ENCODE results near the gene STRN3. TPM values are rescaled to one million over a fixed set of nuclear protein-coding genes. Genes with fewer than 3 reads are reported as not detected.

The STRN3 gene
- total RNA-seq, 1 donor from 2014 or later = 58.1 TPM

DNA sequence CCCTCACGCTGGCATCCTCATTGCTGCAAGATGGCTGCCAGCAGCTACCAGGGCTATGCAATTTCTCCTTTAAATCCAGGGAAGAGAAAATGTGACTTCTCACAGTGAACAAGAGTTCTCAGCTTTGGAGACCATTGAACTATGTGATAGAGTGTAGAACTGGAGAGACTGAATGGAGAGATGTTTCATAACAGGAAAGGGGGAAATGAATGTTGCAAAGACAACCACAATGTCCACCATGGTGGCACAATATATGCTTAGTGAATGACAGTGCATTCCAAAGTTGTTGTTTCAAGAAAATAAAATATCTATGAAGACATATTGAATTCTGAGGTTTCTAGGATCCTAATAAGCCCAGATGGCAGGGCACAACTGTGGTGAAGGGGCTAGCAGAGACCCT lies 165.0 kb downstream of the STRN3 start:
- H3K9me3 Mint-ChIP-seq (ENCODE audit: unreplicated experiment) = peaks cover 3% of the 10 kb centered on the region
- no peak overlapping the region for H3K27ac Mint-ChIP-seq (ENCODE audit: unreplicated experiment)
- H3K4me1 Mint-ChIP-seq (ENCODE audit: low read depth, unreplicated experiment) = no peaks in the 10 kb centered on the region
- no peak overlapping the region for H3K4me3 Mint-ChIP-seq (ENCODE audit: unreplicated experiment)
- no peaks in the 10 kb centered on the region for H3K36me3 Mint-ChIP-seq (ENCODE audit: unreplicated experiment)
- TF ChIP-seq, protein P1, sequence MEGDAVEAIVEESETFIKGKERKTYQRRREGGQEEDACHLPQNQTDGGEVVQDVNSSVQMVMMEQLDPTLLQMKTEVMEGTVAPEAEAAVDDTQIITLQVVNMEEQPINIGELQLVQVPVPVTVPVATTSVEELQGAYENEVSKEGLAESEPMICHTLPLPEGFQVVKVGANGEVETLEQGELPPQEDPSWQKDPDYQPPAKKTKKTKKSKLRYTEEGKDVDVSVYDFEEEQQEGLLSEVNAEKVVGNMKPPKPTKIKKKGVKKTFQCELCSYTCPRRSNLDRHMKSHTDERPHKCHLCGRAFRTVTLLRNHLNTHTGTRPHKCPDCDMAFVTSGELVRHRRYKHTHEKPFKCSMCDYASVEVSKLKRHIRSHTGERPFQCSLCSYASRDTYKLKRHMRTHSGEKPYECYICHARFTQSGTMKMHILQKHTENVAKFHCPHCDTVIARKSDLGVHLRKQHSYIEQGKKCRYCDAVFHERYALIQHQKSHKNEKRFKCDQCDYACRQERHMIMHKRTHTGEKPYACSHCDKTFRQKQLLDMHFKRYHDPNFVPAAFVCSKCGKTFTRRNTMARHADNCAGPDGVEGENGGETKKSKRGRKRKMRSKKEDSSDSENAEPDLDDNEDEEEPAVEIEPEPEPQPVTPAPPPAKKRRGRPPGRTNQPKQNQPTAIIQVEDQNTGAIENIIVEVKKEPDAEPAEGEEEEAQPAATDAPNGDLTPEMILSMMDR (IDR thresholded peaks at IDR 0.05; ENCODE audit: partially characterized antibody, unreplicated experiment) = no peak
- DNase-seq = no peak
- no peaks in the 10 kb centered on the region for H3K27me3 Mint-ChIP-seq (ENCODE audit: unreplicated experiment)

DNA sequence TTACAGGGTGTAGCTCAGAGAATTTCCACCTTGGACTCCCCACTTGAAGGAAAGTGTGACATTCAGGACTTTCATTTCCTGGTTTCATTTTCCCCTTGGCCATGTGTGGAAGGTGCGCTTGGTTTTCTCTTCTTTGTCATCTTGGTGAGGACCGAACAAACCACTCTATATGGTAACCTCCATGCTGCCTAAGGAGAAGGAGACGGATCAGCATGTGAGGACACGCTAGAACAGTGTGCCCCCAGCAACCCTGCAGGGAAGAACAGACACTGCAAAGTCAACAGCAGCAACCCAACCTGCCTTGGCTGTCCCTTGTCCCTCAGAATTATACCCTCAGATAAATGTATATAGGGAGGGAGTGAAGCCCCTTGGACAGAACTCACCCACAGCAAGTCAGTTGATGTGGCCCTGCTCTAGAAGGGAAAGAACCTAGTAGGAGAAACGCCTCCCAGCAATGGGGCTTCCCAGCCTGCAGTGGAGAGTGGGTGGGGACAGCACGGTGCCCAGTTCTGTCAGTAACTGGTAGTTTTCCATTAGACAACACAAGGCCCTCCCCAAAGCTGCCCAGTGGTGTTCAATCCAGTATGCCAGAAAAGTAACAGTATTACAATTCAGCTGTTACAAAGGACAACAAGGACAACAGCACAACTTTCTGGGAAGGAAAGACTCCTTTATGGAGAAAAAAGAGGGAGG lies 170.7 kb downstream of the STRN3 start:
- TF ChIP-seq, protein P1 (IDR thresholded peaks at IDR 0.05; ENCODE audit: partially characterized antibody, unreplicated experiment) = no peak
- Mint-ChIP-seq H3K27me3 (ENCODE audit: unreplicated experiment) (no peaks in the 10 kb centered on the region), H3K9me3 (ENCODE audit: unreplicated experiment) (peaks cover 3% of the 10 kb centered on the region), H3K36me3 (ENCODE audit: unreplicated experiment) (no peaks in the 10 kb centered on the region), H3K4me1 (ENCODE audit: low read depth, unreplicated experiment) (no peaks in the 10 kb centered on the region), H3K27ac (ENCODE audit: unreplicated experiment) (no peak overlapping the region), H3K4me3 (ENCODE audit: unreplicated experiment) (no peak overlapping the region)
- no peak for DNase-seq

DNA sequence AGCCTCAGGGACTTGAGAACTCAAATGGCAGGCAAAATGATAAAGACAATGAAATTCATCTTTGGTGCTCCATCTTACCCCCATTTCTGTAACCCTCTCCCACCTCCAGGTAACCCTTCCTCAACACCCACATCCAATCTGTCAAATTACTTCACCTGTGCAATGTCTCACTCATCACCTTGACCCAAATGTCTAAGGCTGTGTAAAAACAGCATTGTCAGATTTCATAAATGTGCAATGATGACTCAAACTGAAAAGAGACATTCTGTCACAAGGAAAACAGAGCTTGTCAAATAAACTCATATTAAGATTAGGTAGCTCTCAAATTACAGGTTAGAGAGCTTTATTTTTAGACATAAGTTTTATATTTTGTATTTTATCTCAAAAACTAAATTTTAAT lies 171.7 kb downstream of the STRN3 start:
- no peaks in the 10 kb centered on the region for H3K36me3 Mint-ChIP-seq (ENCODE audit: unreplicated experiment)
- peaks cover 3% of the 10 kb centered on the region for H3K9me3 Mint-ChIP-seq (ENCODE audit: unreplicated experiment)
- H3K4me3 Mint-ChIP-seq (ENCODE audit: unreplicated experiment) = no peak overlapping the region
- H3K27ac Mint-ChIP-seq (ENCODE audit: unreplicated experiment) = no peak overlapping the region
- H3K4me1 Mint-ChIP-seq (ENCODE audit: low read depth, unreplicated experiment) = no peaks in the 10 kb centered on the region
- TF ChIP-seq, protein P1 (IDR thresholded peaks at IDR 0.05; ENCODE audit: partially characterized antibody, unreplicated experiment) = no peak
- DNase-seq = no peak
- H3K27me3 Mint-ChIP-seq (ENCODE audit: unreplicated experiment) = no peaks in the 10 kb centered on the region

DNA sequence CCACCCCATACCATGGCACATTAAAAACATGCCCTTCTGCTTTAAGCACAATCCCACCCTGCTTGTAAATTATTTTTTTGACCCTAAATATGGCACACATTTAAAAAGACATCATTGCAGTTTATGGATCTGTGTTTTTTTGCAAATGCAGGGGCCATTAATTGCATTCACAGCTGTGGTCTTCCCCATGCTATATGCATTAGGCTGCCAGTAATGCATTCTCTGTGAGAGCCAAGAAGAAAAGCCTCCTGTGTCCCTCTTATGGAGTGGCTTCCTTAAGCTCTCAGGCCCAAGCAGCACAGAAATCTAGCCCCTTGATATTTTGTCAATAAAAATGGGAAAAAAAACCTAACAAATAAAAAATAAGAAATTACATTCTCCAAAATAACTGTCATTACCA lies 172.2 kb downstream of the STRN3 start:
- Mint-ChIP-seq H3K4me1 (ENCODE audit: low read depth, unreplicated experiment) (no peaks in the 10 kb centered on the region), H3K9me3 (ENCODE audit: unreplicated experiment) (peaks cover 2% of the 10 kb centered on the region), H3K27me3 (ENCODE audit: unreplicated experiment) (no peaks in the 10 kb centered on the region), H3K4me3 (ENCODE audit: unreplicated experiment) (no peak overlapping the region), H3K27ac (ENCODE audit: unreplicated experiment) (no peak overlapping the region), H3K36me3 (ENCODE audit: unreplicated experiment) (no peaks in the 10 kb centered on the region)
- TF ChIP-seq, protein P1 (IDR thresholded peaks at IDR 0.05; ENCODE audit: partially characterized antibody, unreplicated experiment) = no peak
- DNase-seq = no peak

DNA sequence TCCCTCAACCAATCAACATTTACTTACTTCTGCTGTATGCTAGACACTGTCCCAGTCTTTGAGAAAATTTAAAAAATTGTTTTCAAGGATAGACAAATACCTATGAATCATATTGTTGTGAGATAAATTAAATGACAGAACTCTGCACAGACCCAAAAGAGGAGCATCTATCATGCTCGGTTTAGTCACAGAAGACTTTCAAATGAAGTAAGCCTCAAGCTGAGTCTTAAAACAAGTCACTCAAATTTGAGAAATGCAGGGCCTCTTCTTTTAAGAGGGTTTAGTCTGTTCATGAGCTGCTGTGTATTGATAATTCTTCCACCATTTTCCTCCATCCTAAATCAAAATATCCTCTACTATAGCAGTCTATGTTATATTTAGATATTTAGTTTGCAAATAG lies 176.2 kb downstream of the STRN3 start:
- no peak overlapping the region for H3K4me3 Mint-ChIP-seq (ENCODE audit: unreplicated experiment)
- H3K36me3 Mint-ChIP-seq (ENCODE audit: unreplicated experiment) = no peaks in the 10 kb centered on the region
- no peak overlapping the region for H3K27ac Mint-ChIP-seq (ENCODE audit: unreplicated experiment)
- no peaks in the 10 kb centered on the region for H3K4me1 Mint-ChIP-seq (ENCODE audit: low read depth, unreplicated experiment)
- no peaks in the 10 kb centered on the region for H3K9me3 Mint-ChIP-seq (ENCODE audit: unreplicated experiment)
- TF ChIP-seq, protein P1 (IDR thresholded peaks at IDR 0.05; ENCODE audit: partially characterized antibody, unreplicated experiment) = no peak
- no peak for DNase-seq
- no peaks in the 10 kb centered on the region for H3K27me3 Mint-ChIP-seq (ENCODE audit: unreplicated experiment)
